SKM-1 treated with dmso at 0.1 percent for 144 hours (cell line): Measurements from ENCODE around the gene MYO7A.

ENCODE experiments used
- DNase-seq: peaks from one replicate; lab custom pipeline; 2025; ENCODE audit not compliant: unreplicated experiment; lab: John Stamatoyannopoulos, UW

MYO7A gene

DNA sequence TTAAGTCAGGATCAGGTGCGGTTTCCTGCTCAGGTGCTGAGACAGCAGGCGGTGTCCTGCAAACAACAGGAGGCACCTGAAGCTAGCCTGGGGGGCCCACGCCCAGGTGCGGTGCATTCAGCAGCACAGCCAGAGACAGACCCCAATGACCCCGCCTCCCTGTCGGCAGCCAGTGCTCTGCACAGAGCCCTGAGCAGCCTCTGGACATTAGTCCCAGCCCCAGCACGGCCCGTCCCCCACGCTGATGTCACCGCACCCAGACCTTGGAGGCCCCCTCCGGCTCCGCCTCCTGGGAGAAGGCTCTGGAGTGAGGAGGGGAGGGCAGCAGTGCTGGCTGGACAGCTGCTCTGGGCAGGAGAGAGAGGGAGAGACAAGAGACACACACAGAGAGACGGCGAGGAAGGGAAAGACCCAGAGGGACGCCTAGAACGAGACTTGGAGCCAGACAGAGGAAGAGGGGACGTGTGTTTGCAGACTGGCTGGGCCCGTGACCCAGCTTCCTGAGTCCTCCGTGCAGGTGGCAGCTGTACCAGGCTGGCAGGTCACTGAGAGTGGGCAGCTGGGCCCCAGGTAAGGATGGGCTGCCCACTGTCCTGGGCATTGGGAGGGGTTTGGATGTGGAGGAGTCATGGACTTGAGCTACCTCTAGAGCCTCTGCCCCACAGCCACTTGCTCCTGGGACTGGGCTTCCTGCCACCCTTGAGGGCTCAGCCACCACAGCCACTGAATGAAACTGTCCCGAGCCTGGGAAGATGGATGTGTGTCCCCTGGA is at the start of gene MYO7A:
MYO7A (plus strand) TSS at position 327 of the 772 bp plus-strand sequence. CDS start 2,389 bp downstream, outside the sequence.
- no peak for DNase-seq

DNA sequence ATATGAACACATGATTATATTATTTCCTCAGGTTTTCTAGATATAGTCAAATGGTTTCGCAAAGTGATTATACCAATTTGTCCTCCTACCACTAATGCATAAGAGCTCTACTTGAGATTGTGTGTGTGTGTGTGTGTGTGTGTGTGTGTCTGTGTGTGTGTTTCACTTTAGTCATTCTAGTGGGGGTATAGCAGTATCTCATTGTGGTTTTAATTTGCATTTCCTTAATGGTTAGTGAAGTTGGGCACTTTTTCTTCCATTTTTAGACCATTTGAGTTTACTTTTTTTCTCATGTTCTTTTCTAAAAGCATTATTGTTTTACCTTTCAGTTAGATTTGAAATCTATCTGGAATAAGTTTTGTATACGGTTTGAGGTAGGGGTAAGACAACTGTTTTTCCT is 48.4 kb upstream of the MYO7A start:
- DNase-seq, result no peak

DNA sequence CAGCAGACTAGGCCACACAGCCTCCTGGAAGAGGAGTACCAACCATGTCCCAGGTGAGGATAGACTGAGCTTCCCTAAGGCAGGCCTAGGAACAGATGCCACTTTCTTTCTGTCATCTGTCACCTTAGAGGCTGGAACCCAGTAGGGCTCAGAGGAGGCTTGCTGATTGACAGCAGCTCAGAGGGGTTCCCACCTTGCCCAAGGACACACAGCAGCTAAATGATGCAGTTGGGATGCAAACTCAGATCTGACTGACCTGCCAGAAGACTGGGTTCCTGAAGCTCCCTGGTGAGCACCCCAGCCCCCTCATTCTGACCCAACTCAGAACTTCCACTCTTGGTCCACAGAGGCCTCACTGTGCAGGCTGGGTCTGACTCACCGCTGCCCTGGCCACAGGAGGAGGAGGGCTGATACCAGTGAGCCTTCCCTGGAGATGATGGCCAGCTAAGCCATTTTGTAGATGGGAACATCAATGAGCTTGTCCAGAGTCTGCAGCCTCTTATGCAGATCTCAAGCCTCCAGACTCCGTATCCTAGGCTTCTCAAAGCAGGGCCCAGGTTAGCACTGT is 47.3 kb upstream of the MYO7A start:
- no peak for DNase-seq

GRCh38 chr11:77081381-77081851 is 46.6 kb upstream of the MYO7A start:
- DNase-seq, result no peak

DNA sequence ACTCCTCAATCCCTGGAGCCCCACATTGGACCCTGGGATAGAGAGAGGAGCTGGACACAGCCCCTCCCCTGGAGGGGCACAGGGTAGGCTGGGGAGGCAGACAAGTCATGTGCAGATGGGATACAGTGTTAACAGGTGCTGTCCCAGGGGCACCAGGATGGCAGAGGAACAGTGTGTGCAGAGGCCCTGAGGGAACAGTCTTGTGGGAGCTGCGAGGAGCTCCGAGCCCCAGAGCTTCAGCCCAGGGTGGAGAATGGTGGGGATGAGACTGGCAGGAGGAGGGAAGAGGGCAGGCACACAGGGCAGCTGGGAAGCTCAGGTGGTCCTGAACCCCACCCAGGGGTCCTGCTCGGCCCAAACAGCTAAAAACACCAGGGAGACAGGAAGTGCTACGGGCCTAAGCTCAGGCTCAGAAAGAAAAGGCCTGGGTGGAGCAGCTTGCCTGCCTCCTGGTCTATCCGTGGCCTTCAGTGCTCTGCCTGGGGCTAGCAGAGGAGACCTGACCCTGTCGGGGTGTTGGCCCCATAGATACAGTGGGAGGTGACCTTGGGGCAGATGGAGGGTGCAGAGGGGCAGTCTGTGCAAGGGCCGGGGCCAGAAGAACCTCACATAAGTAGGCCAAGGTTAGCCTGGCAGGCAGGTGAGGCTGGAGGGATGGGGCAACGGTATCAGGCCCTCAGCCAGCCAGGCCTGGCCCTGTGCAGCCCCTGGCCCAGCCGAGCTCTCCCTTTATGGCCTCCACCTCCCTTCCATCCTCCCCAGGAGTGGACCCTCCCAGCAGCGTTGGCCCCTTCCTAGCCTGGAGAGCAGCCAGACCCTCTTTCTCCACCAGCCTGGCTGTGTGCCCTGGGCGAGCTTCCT is 45.8 kb upstream of the MYO7A start:
- DNase-seq, result no peak

DNA sequence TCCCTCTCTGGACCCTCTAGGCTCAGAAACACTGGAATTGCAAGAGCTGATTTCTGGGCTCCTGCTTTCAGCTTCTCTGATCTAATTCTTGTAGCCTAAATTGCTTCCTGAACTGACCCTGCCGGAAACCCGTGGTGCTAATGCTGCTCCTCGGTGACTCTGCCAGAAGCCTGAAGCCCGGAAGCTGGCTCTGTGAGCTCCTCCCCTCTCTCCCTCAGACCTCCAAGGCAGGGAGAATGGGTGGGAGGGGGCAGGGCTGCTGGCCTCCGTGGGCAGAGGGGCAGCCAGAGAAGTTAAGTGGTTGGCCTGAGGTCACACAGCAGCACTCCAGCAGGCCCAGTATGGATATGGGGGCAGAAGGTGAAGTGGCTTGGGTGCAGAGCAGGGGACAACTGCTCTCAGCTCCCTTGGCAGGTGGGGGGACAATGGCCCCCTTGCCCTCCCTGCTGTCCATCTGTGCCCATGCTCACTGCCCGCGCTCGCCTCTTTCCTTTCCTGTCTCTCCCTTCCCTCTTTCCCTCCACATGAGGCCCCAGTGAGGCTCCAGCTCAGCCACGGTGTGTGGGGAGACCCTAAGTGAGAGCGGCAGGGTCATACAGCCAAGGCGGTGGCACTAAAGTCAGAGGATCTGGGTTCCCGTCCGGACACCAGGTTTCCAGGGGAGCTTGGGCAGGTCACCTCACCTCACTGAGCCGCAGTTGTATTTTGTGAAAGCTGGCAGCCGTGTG is 45.0 kb upstream of the MYO7A start:
- DNase-seq, result no peak

DNA sequence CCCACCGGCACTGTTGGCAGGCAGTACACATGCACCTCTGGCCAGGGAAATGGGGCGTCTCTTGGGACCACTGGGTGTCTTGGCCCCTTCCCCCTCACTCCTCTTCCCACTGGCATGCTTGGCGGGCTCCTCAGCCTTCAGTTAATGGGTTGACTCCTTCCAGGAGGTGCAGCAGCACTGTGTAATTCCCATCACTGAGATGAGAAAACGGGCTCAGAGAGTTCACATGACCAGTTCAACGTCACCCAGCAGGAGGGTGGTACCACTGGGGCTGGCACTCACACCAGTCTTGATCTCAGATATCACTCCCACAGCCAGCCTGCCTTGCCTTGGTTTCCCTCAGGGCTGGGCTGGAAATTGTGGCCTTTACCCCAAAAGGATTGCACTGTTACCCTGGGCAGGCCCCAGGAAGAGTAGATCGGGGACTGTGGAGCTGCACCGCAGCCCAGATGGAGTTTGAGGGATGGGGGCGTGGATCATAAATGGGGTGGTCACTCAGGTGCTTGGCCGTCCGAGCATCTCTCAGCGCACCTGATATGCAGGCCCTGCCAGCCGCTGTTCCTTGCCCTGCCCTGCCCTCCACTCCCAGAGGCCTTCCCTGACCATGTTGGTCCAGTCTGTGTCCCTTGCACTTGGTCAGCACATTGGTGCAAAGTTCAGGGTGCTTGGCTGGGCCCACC is 44.3 kb upstream of the MYO7A start:
- no peak for DNase-seq

GRCh38 chr11:77084581-77085191 is 43.4 kb upstream of the MYO7A start:
- DNase-seq, result no peak

DNA sequence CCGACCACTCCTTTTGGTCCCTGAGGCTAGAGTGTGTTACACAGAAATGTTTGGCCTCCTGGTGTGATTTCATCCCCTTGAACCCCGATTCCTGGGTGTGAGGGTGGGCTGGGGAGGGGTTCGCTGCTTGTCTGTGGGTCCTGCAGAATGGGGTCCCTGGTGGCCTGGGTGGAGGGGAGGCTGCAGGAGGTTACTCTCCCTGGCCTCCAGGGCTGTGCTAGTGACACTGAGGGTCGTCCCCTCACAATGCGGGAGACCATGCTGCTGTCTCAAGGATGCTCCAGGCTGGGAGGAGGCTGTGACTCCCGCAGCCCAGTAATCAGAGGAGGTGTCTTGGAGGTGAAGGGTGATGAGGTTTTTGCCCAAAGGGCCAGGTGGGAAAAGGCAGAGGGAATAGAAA is 42.4 kb upstream of the MYO7A start:
- DNase-seq, result no peak

- DNase-seq, result no peak
Measured at GRCh38 chr11:77086521-77087472, 41.2 kb upstream of the MYO7A start.

- DNase-seq, result no peak
Measured at GRCh38 chr11:77087723-77088225, 40.3 kb upstream of the MYO7A start.

DNA sequence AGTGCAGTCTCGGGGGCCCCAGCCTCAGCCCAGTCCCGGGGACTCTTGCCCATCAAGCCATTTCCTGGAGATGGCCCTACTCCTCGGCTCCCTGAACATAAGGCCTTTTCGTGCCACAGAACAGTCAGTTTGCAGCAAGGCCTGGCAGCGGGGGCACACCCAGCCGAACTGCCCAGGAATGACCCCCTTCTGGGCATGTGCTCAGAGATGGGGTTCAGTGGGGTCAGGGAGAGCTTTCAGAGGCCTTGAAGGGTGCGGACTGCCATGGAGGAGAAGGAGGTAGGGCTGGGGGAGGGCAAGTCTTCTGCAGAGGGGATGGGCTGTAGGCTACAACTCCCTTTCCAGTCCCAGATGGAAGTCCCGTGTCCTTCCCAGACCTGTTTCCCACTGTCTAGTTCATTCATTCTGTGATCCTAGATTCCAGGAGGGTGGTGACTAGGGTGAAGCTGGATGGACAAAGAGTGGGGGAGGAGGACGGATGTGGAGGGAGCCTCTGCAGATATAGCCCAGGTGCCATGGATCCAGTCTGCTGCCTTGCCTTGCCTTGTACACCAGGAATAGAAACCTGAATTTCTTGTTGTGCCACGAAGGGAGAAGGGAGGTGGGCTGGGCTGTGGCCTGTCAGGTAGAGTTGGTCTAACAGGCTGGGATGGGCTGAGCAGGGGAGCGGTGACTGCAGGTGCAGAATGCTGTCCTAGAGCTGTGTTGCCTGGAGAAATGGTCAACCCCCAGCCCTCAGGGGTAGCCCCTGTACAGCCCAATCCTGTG is 39.6 kb upstream of the MYO7A start:
- no peak for DNase-seq

- DNase-seq, result no peak
Measured at GRCh38 chr11:77089004-77089545, 39.0 kb upstream of the MYO7A start.

- DNase-seq, result no peak
Measured at GRCh38 chr11:77090046-77090372, 38.0 kb upstream of the MYO7A start.

DNA sequence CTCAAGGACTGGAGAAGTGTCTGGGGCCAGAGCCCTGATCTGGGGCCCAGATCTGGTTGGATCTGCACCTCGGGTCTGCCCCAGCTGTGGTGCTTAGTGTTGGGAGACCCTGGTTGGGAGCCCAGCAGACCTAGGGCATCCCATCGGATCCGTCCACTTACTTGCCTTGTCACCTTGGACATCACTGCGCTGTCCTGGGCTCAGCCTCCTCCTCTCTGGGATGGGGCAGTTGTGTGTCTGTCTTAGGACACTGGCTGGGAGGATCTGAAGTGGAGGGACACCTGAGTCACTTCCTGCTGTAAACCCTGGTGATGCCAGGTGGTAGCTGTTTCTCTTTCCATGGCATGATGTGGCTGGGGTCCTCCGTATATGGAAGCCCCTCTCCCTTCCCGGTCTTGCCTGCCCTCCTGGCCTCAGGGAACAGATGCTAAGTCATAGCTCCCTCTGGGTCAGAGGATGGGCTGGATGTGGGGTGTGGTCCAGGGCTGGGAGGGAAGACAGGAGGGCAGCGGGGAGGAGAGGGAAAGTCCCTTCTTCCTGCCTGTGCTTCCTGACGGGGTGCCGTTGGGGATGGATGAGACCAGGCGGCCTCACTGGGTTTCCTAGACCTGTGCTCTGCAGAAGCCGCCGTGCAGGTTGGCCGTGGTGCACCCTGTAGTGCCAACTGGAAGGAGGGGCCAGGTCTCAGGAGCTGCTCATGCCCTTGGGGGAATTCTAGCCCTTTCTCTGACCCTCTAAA is 37.5 kb upstream of the MYO7A start:
- no peak for DNase-seq

GRCh38 chr11:77091146-77091940 is 36.7 kb upstream of the MYO7A start:
- peak; percentile 71 for DNase-seq
